Osteoblast (primary cell): ENCODE data around the gene PTPRN2. TPM values are rescaled to one million over a fixed set of nuclear protein-coding genes. Genes with fewer than 3 reads are reported as not detected.

Source experiments
- DNase-seq: peaks from one replicate; pipeline ENCODE4 v3.0.0; 2011; ENCODE audit warnings: low spot score, mixed read lengths; ENCODE audit not compliant: insufficient read length; ENCODE audit errors: missing footprints
- H2AFZ ChIP-seq: 2 replicates; pipeline ENCODE4 v1.6.0; 2011; ENCODE audit warnings: mild to moderate bottlenecking, low read length
- H3K27ac ChIP-seq: 2 replicates; pipeline ENCODE4 v1.5.1; 2011; ENCODE audit warnings: mild to moderate bottlenecking, low read depth, low read length, moderate library complexity
- H3K27me3 ChIP-seq: 2 replicates; pipeline ENCODE4 v1.6.0; 2012; ENCODE audit warnings: mild to moderate bottlenecking, control low read depth, inconsistent platforms, low read length, moderate library complexity; ENCODE audit not compliant: insufficient read depth
- H3K36me3 ChIP-seq: 2 replicates; pipeline ENCODE4 v1.5.1; 2011; ENCODE audit warnings: mild to moderate bottlenecking, low read length, control low read depth, moderate library complexity; ENCODE audit not compliant: insufficient read depth
- H3K4me1 ChIP-seq: 2 replicates; pipeline ENCODE4 v1.5.1; 2011; ENCODE audit warnings: mild to moderate bottlenecking, low read length, control low read depth, moderate library complexity; ENCODE audit not compliant: insufficient read depth
- H3K4me2 ChIP-seq: 2 replicates; pipeline ENCODE4 v1.6.0; 2011; ENCODE audit warnings: mild to moderate bottlenecking, low read length; ENCODE audit not compliant: insufficient read depth
- H3K4me3 ChIP-seq: fragments of 200-600 bp; sonication (generic); 3 replicates; pipeline ENCODE4 v1.5.1; 2012; ENCODE audit warnings: mild to moderate bottlenecking, low read length, inconsistent platforms; ENCODE audit not compliant: insufficient read depth
- H3K79me2 ChIP-seq: 2 replicates; pipeline ENCODE4 v1.6.0; 2012; ENCODE audit warnings: mild to moderate bottlenecking, low read length, control low read depth, inconsistent platforms; ENCODE audit not compliant: insufficient read depth
- H3K9me3 ChIP-seq: 2 replicates; pipeline ENCODE4 v1.5.1; 2011; ENCODE audit warnings: low read depth, low read length, control low read depth
- H4K20me1 ChIP-seq: 2 replicates; pipeline ENCODE4 v1.6.0; 2012; ENCODE audit warnings: mild to moderate bottlenecking, low read length, control low read depth; ENCODE audit not compliant: insufficient read depth
- CTCF ChIP-seq: IDR thresholded peaks from 2 replicates; pipeline ENCODE4 v1.5.1; 2011; ENCODE audit warnings: mild to moderate bottlenecking, low read depth, low read length, moderate library complexity; ENCODE audit errors: extremely low read depth
- total RNA-seq: library from RNA; depleted of rRNA; stranded (reverse); fragments of >200 nt; gene quantifications from 2 replicates; pipeline ENCODE4 v1.2.3, GENCODE V29; 2012

The PTPRN2 gene
- total RNA-seq, 1 donor, result 0.36 TPM

- H2AFZ ChIP-seq, result no peak overlapping the region
- no peak overlapping the region for H3K27ac ChIP-seq
- H3K27me3 ChIP-seq, result no peaks in the 10 kb centered on the region
- H3K79me2 ChIP-seq, result no peaks in the 10 kb centered on the region
- H3K36me3 ChIP-seq, result no peaks in the 10 kb centered on the region
- no peak for TF ChIP-seq CTCF
- H3K4me3 ChIP-seq, result no peak overlapping the region
- H3K9me3 ChIP-seq, result no peaks in the 10 kb centered on the region
- no peak for DNase-seq
- H4K20me1 ChIP-seq, result no peaks in the 10 kb centered on the region
- H3K4me2 ChIP-seq, result no peak overlapping the region
- H3K4me1 ChIP-seq, result no peaks in the 10 kb centered on the region
Measured at GRCh38 chr7:157580324-157580723, 1007.3 kb downstream of the PTPRN2 start.

- Histone ChIP-seq H2AFZ (no peak overlapping the region), H3K4me1 (no peaks in the 10 kb centered on the region), H3K4me3 (no peak overlapping the region), H3K4me2 (no peak overlapping the region), H3K36me3 (no peaks in the 10 kb centered on the region), H3K9me3 (no peaks in the 10 kb centered on the region), H3K27me3 (no peaks in the 10 kb centered on the region), H3K27ac (no peak overlapping the region), H3K79me2 (no peaks in the 10 kb centered on the region), H4K20me1 (no peaks in the 10 kb centered on the region)
- no peak for TF ChIP-seq CTCF
- DNase-seq, result no peak
Measured at GRCh38 chr7:157579425-157579824, 1008.2 kb downstream of the PTPRN2 start.

- Histone ChIP-seq H3K4me1 (no peaks in the 10 kb centered on the region), H3K36me3 (no peaks in the 10 kb centered on the region), H3K79me2 (no peaks in the 10 kb centered on the region), H3K4me3 (no peak overlapping the region), H3K27me3 (no peaks in the 10 kb centered on the region), H4K20me1 (no peaks in the 10 kb centered on the region), H2AFZ (no peak overlapping the region), H3K4me2 (no peak overlapping the region), H3K27ac (no peak overlapping the region), H3K9me3 (no peaks in the 10 kb centered on the region)
- DNase-seq, result no peak
- no peak for TF ChIP-seq CTCF
Measured at GRCh38 chr7:157577796-157578339, 1009.8 kb downstream of the PTPRN2 start.

GRCh38 chr7:157577061-157577460, 1010.6 kb downstream of the PTPRN2 start:
- Histone ChIP-seq H3K4me1 (no peaks in the 10 kb centered on the region), H2AFZ (no peak overlapping the region), H3K27me3 (no peaks in the 10 kb centered on the region), H3K4me3 (no peak overlapping the region), H3K27ac (no peak overlapping the region), H3K36me3 (no peaks in the 10 kb centered on the region), H3K9me3 (no peaks in the 10 kb centered on the region), H3K79me2 (no peaks in the 10 kb centered on the region), H3K4me2 (no peak overlapping the region), H4K20me1 (no peaks in the 10 kb centered on the region)
- TF ChIP-seq CTCF, result no peak
- DNase-seq, result no peak
